SH-SY5Y (cell line): ENCODE results near the gene ADAMTS17.

Experiments
- GATA2 ChIP-seq: IDR thresholded peaks from 2 replicates; pipeline ENCODE4 v1.6.1; 2011; ENCODE audit warnings: mild to moderate bottlenecking, low read depth, low read length
- GATA3 ChIP-seq: IDR thresholded peaks from 2 replicates; pipeline ENCODE4 v1.6.1; 2011; ENCODE audit warnings: low read depth, mild to moderate bottlenecking, low read length, moderate library complexity

- TF ChIP-seq GATA3: no peak
- no peak for TF ChIP-seq GATA2
Measured at GRCh38 chr15:99955532-99955931, 386.2 kb downstream of the ADAMTS17 start.
